Measurements from ENCODE around the gene RAB27A.

RAB27A gene

GRCh38 chr15:55247311-55247710 lies 42.3 kb downstream of the RAB27A start:
- no peaks in the 10 kb centered on the region for H3K27me3 ChIP-seq (ENCODE audit: insufficient read depth, low read length)
- no peak overlapping the region for H3K9ac ChIP-seq (ENCODE audit: low read depth, low read length)
- no peaks in the 10 kb centered on the region for H3K9me3 ChIP-seq (ENCODE audit: insufficient read depth, low read depth, low read length)
- no peaks in the 10 kb centered on the region for H3K36me3 ChIP-seq (ENCODE audit: insufficient read depth, low read depth, low read length)
- no peaks in the 10 kb centered on the region for H3K4me1 ChIP-seq (ENCODE audit: insufficient read depth, low read length)
- no peak overlapping the region for H3K27ac ChIP-seq (ENCODE audit: low read length)
- no peak overlapping the region for H3K4me3 ChIP-seq (ENCODE audit: low read length)

- Histone ChIP-seq H3K36me3 (ENCODE audit: insufficient read depth, low read depth, low read length) (no peaks in the 10 kb centered on the region), H3K27me3 (ENCODE audit: insufficient read depth, low read length) (no peaks in the 10 kb centered on the region), H3K4me1 (ENCODE audit: insufficient read depth, low read length) (no peaks in the 10 kb centered on the region), H3K9me3 (ENCODE audit: insufficient read depth, low read depth, low read length) (no peaks in the 10 kb centered on the region), H3K9ac (ENCODE audit: low read depth, low read length) (no peak overlapping the region), H3K4me3 (ENCODE audit: low read length) (no peak overlapping the region), H3K27ac (ENCODE audit: low read length) (no peak overlapping the region)
Observed at GRCh38 chr15:55246567-55246966, 43.0 kb downstream of the RAB27A start.

- Histone ChIP-seq H3K4me3 (ENCODE audit: low read length) (no peak overlapping the region), H3K9me3 (ENCODE audit: insufficient read depth, low read depth, low read length) (no peaks in the 10 kb centered on the region), H3K9ac (ENCODE audit: low read depth, low read length) (no peak overlapping the region), H3K4me1 (ENCODE audit: insufficient read depth, low read length) (no peaks in the 10 kb centered on the region), H3K36me3 (ENCODE audit: insufficient read depth, low read depth, low read length) (no peaks in the 10 kb centered on the region), H3K27ac (ENCODE audit: low read length) (no peak overlapping the region), H3K27me3 (ENCODE audit: insufficient read depth, low read length) (no peaks in the 10 kb centered on the region)
Observed at GRCh38 chr15:55245059-55245458, 44.6 kb downstream of the RAB27A start.

- no peak overlapping the region for H3K9ac ChIP-seq (ENCODE audit: low read depth, low read length)
- H3K27ac ChIP-seq (ENCODE audit: low read length) = no peak overlapping the region
- no peak overlapping the region for H3K4me3 ChIP-seq (ENCODE audit: low read length)
- no peaks in the 10 kb centered on the region for H3K9me3 ChIP-seq (ENCODE audit: insufficient read depth, low read depth, low read length)
- H3K4me1 ChIP-seq (ENCODE audit: insufficient read depth, low read length) = no peaks in the 10 kb centered on the region
- H3K36me3 ChIP-seq (ENCODE audit: insufficient read depth, low read depth, low read length) = no peaks in the 10 kb centered on the region
- no peaks in the 10 kb centered on the region for H3K27me3 ChIP-seq (ENCODE audit: insufficient read depth, low read length)
Observed at GRCh38 chr15:55241891-55242290, 47.7 kb downstream of the RAB27A start.

GRCh38 chr15:55241186-55241585 lies 48.4 kb downstream of the RAB27A start:
- no peak overlapping the region for H3K27ac ChIP-seq (ENCODE audit: low read length)
- no peak overlapping the region for H3K9ac ChIP-seq (ENCODE audit: low read depth, low read length)
- no peak overlapping the region for H3K4me3 ChIP-seq (ENCODE audit: low read length)
- H3K4me1 ChIP-seq (ENCODE audit: insufficient read depth, low read length) = no peaks in the 10 kb centered on the region
- no peaks in the 10 kb centered on the region for H3K9me3 ChIP-seq (ENCODE audit: insufficient read depth, low read depth, low read length)
- no peaks in the 10 kb centered on the region for H3K36me3 ChIP-seq (ENCODE audit: insufficient read depth, low read depth, low read length)
- no peaks in the 10 kb centered on the region for H3K27me3 ChIP-seq (ENCODE audit: insufficient read depth, low read length)

- Histone ChIP-seq H3K36me3 (ENCODE audit: insufficient read depth, low read depth, low read length) (no peaks in the 10 kb centered on the region), H3K9me3 (ENCODE audit: insufficient read depth, low read depth, low read length) (no peaks in the 10 kb centered on the region), H3K4me3 (ENCODE audit: low read length) (no peak overlapping the region), H3K4me1 (ENCODE audit: insufficient read depth, low read length) (no peaks in the 10 kb centered on the region), H3K27me3 (ENCODE audit: insufficient read depth, low read length) (no peaks in the 10 kb centered on the region), H3K9ac (ENCODE audit: low read depth, low read length) (no peak overlapping the region), H3K27ac (ENCODE audit: low read length) (no peak overlapping the region)
Observed at GRCh38 chr15:55240125-55240760, 49.4 kb downstream of the RAB27A start.

GRCh38 chr15:55239440-55240124 lies 50.0 kb downstream of the RAB27A start:
- H3K9me3 ChIP-seq (ENCODE audit: insufficient read depth, low read depth, low read length) = no peaks in the 10 kb centered on the region
- no peak overlapping the region for H3K4me3 ChIP-seq (ENCODE audit: low read length)
- no peak overlapping the region for H3K9ac ChIP-seq (ENCODE audit: low read depth, low read length)
- no peaks in the 10 kb centered on the region for H3K4me1 ChIP-seq (ENCODE audit: insufficient read depth, low read length)
- H3K27me3 ChIP-seq (ENCODE audit: insufficient read depth, low read length) = no peaks in the 10 kb centered on the region
- no peaks in the 10 kb centered on the region for H3K36me3 ChIP-seq (ENCODE audit: insufficient read depth, low read depth, low read length)
- H3K27ac ChIP-seq (ENCODE audit: low read length) = no peak overlapping the region

GRCh38 chr15:55238877-55239276 lies 50.7 kb downstream of the RAB27A start:
- Histone ChIP-seq H3K36me3 (ENCODE audit: insufficient read depth, low read depth, low read length) (no peaks in the 10 kb centered on the region), H3K4me3 (ENCODE audit: low read length) (no peak overlapping the region), H3K27ac (ENCODE audit: low read length) (no peak overlapping the region), H3K4me1 (ENCODE audit: insufficient read depth, low read length) (no peaks in the 10 kb centered on the region), H3K27me3 (ENCODE audit: insufficient read depth, low read length) (no peaks in the 10 kb centered on the region), H3K9me3 (ENCODE audit: insufficient read depth, low read depth, low read length) (no peaks in the 10 kb centered on the region), H3K9ac (ENCODE audit: low read depth, low read length) (no peak overlapping the region)

GRCh38 chr15:55237219-55238130 lies 52.1 kb downstream of the RAB27A start:
- H3K27ac ChIP-seq (ENCODE audit: low read length) = no peak overlapping the region
- H3K9me3 ChIP-seq (ENCODE audit: insufficient read depth, low read depth, low read length) = no peaks in the 10 kb centered on the region
- H3K27me3 ChIP-seq (ENCODE audit: insufficient read depth, low read length) = no peaks in the 10 kb centered on the region
- H3K4me1 ChIP-seq (ENCODE audit: insufficient read depth, low read length) = no peaks in the 10 kb centered on the region
- H3K4me3 ChIP-seq (ENCODE audit: low read length) = no peak overlapping the region
- no peaks in the 10 kb centered on the region for H3K36me3 ChIP-seq (ENCODE audit: insufficient read depth, low read depth, low read length)
- no peak overlapping the region for H3K9ac ChIP-seq (ENCODE audit: low read depth, low read length)

- H3K4me3 ChIP-seq (ENCODE audit: low read length) = no peak overlapping the region
- no peaks in the 10 kb centered on the region for H3K4me1 ChIP-seq (ENCODE audit: insufficient read depth, low read length)
- H3K27me3 ChIP-seq (ENCODE audit: insufficient read depth, low read length) = no peaks in the 10 kb centered on the region
- H3K9me3 ChIP-seq (ENCODE audit: insufficient read depth, low read depth, low read length) = no peaks in the 10 kb centered on the region
- H3K36me3 ChIP-seq (ENCODE audit: insufficient read depth, low read depth, low read length) = no peaks in the 10 kb centered on the region
- H3K9ac ChIP-seq (ENCODE audit: low read depth, low read length) = no peak overlapping the region
- no peak overlapping the region for H3K27ac ChIP-seq (ENCODE audit: low read length)
Observed at GRCh38 chr15:55235546-55236036, 54.0 kb downstream of the RAB27A start.

- Histone ChIP-seq H3K36me3 (ENCODE audit: insufficient read depth, low read depth, low read length) (no peaks in the 10 kb centered on the region), H3K27me3 (ENCODE audit: insufficient read depth, low read length) (no peaks in the 10 kb centered on the region), H3K9me3 (ENCODE audit: insufficient read depth, low read depth, low read length) (no peaks in the 10 kb centered on the region), H3K4me3 (ENCODE audit: low read length) (no peak overlapping the region), H3K9ac (ENCODE audit: low read depth, low read length) (no peak overlapping the region), H3K4me1 (ENCODE audit: insufficient read depth, low read length) (no peaks in the 10 kb centered on the region), H3K27ac (ENCODE audit: low read length) (no peak overlapping the region)
Observed at GRCh38 chr15:55234800-55235104, 54.9 kb downstream of the RAB27A start.

Data from iPS-20b (cell line).